ENCODE data around the gene LRRC15.

LRRC15 gene

GRCh38 chr3:194328053-194328657 is 41.4 kb downstream of the LRRC15 start:
- no peak overlapping the region for H3K4me3 ChIP-seq (ENCODE audit: low read depth, low read length)
- no peak for TF ChIP-seq CTCF (IDR thresholded peaks at IDR 0.05; ENCODE audit: insufficient read depth, low read depth, low read length, missing control alignments)
- DNase-seq (ENCODE audit: low read depth): peak; percentile 30

GRCh38 chr3:194327218-194328052 is 42.1 kb downstream of the LRRC15 start:
- H3K4me3 ChIP-seq (ENCODE audit: low read depth, low read length): no peak overlapping the region
- TF ChIP-seq CTCF (IDR thresholded peaks at IDR 0.05; ENCODE audit: insufficient read depth, low read depth, low read length, missing control alignments): no peak
- no peak for DNase-seq (ENCODE audit: low read depth)

- no peak overlapping the region for H3K4me3 ChIP-seq (ENCODE audit: low read depth, low read length)
- DNase-seq (ENCODE audit: low read depth): no peak
- TF ChIP-seq CTCF (IDR thresholded peaks at IDR 0.05; ENCODE audit: insufficient read depth, low read depth, low read length, missing control alignments): no peak
These were observed 42.6 kb downstream of the LRRC15 start for GRCh38 chr3:194326968-194327217.

GRCh38 chr3:194326192-194326967 is 43.2 kb downstream of the LRRC15 start:
- no peak for DNase-seq (ENCODE audit: low read depth)
- no peak for TF ChIP-seq CTCF (IDR thresholded peaks at IDR 0.05; ENCODE audit: insufficient read depth, low read depth, low read length, missing control alignments)
- no peak overlapping the region for H3K4me3 ChIP-seq (ENCODE audit: low read depth, low read length)

GRCh38 chr3:194325424-194326153 is 44.0 kb downstream of the LRRC15 start:
- no peak overlapping the region for H3K4me3 ChIP-seq (ENCODE audit: low read depth, low read length)
- no peak for TF ChIP-seq CTCF (IDR thresholded peaks at IDR 0.05; ENCODE audit: insufficient read depth, low read depth, low read length, missing control alignments)
- DNase-seq (ENCODE audit: low read depth): no peak

- no peak for DNase-seq (ENCODE audit: low read depth)
- TF ChIP-seq CTCF (IDR thresholded peaks at IDR 0.05; ENCODE audit: insufficient read depth, low read depth, low read length, missing control alignments): no peak
- H3K4me3 ChIP-seq (ENCODE audit: low read depth, low read length): no peak overlapping the region
These were observed 44.7 kb downstream of the LRRC15 start for GRCh38 chr3:194324823-194325327.
